GM23338 (cell line): ENCODE data around the gene FOXL1. TPM values are rescaled to one million over a fixed set of nuclear protein-coding genes. Genes with fewer than 3 reads are reported as not detected.

Experiments
- ATAC-seq: fragments of 200-7000 bp; cut with Tn5 transposase; 3 replicates; pipeline ENCODE4 v1.9.1; 2020
- DNase-seq: peaks from one replicate; pipeline ENCODE4 v3.0.0-alpha.2; 2015; ENCODE audit warnings: low spot score
- H2AFZ ChIP-seq: fragments of 200-600 bp; sonication (generic); 2 replicates; pipeline ENCODE4 v1.8.0; 2016; ENCODE audit warnings: antibody characterized with exemption, mild to moderate bottlenecking, moderate library complexity
- H3F3A ChIP-seq: fragments of 200-600 bp; sonication (generic); replicated peaks from 2 replicates; pipeline ENCODE4 v1.8.0; 2017; ENCODE audit warnings: antibody characterized with exemption, mixed run types, low read depth
- H3K27ac ChIP-seq: fragments of 200-600 bp; sonication (generic); 2 replicates; pipeline ENCODE4 v1.6.1; 2016; ENCODE audit warnings: low read depth
- H3K27me3 ChIP-seq: fragments of 200-600 bp; sonication (generic); 2 replicates; pipeline ENCODE4 v1.8.0; 2016; ENCODE audit warnings: mild to moderate bottlenecking, mixed run types, moderate library complexity; ENCODE audit not compliant: insufficient read depth
- H3K36me3 ChIP-seq: fragments of 200-600 bp; sonication (generic); 2 replicates; pipeline ENCODE4 v1.8.0; 2016; ENCODE audit warnings: mild to moderate bottlenecking; ENCODE audit not compliant: insufficient read depth
- H3K4me1 ChIP-seq: fragments of 200-600 bp; sonication (generic); 2 replicates; pipeline ENCODE4 v1.8.0; 2016; ENCODE audit warnings: mild to moderate bottlenecking, moderate library complexity; ENCODE audit not compliant: insufficient read depth
- H3K4me2 ChIP-seq: fragments of 200-600 bp; sonication (generic); 2 replicates; pipeline ENCODE4 v1.7.1; 2017; ENCODE audit warnings: mixed run types
- H3K4me3 ChIP-seq: fragments of 200-600 bp; sonication (generic); 2 replicates; pipeline ENCODE4 v1.6.1; 2016; ENCODE audit warnings: mixed run types
- H3K79me2 ChIP-seq: fragments of 200-600 bp; sonication (generic); replicated peaks from 2 replicates; pipeline ENCODE4 v1.8.0; 2017; ENCODE audit warnings: mild to moderate bottlenecking; ENCODE audit not compliant: insufficient read depth
- H3K9me2 ChIP-seq: fragments of 200-600 bp; sonication (generic); 2 replicates; pipeline ENCODE4 v1.8.0; 2017; ENCODE audit not compliant: insufficient read depth
- H4K20me1 ChIP-seq: fragments of 200-600 bp; sonication (generic); replicated peaks from 2 replicates; pipeline ENCODE4 v1.8.0; 2017; ENCODE audit warnings: mild to moderate bottlenecking; ENCODE audit not compliant: insufficient read depth
- H3K27ac Mint-ChIP-seq: 2 replicates; pipeline ENCODE4 v1.8.0; 2020; ENCODE audit warnings: inconsistent platforms, mild to moderate bottlenecking, moderate library complexity, mixed read lengths
- H3K27me3 Mint-ChIP-seq: 3 replicates; pipeline ENCODE4 v1.8.0; 2022; ENCODE audit warnings: low read depth, mild to moderate bottlenecking, moderate library complexity, mixed read lengths, inconsistent platforms; ENCODE audit not compliant: insufficient read depth, poor library complexity
- H3K36me3 Mint-ChIP-seq: 3 replicates; pipeline ENCODE4 v1.8.0; 2021; ENCODE audit warnings: low read depth, mild to moderate bottlenecking, inconsistent platforms, moderate library complexity, mixed read lengths
- H3K4me1 Mint-ChIP-seq: 3 replicates; pipeline ENCODE4 v1.8.0; 2020; ENCODE audit warnings: mild to moderate bottlenecking, inconsistent platforms, mixed read lengths
- H3K4me3 Mint-ChIP-seq: 3 replicates; pipeline ENCODE4 v1.8.0; 2021; ENCODE audit warnings: moderate library complexity, mild to moderate bottlenecking, inconsistent platforms, mixed read lengths
- H3K9me3 Mint-ChIP-seq: 3 replicates; pipeline ENCODE4 v1.8.0; 2020; ENCODE audit warnings: moderate library complexity, mild to moderate bottlenecking, inconsistent platforms, mixed read lengths
- CREB1 ChIP-seq: fragments of 250-450 bp; sonication (Bioruptor Pico); IDR thresholded peaks from 2 replicates; pipeline ENCODE4 v1.5.0; 2020; ENCODE audit warnings: low read depth, mild to moderate bottlenecking, moderate library complexity
- ETS1 ChIP-seq: IDR thresholded peaks from 2 replicates; pipeline ENCODE4 v1.6.1; 2016; ENCODE audit warnings: antibody characterized with exemption
- EZH2 ChIP-seq: fragments of 200-600 bp; sonication (generic); IDR thresholded peaks from one replicate; pipeline ENCODE4 v1.8.0; 2017; ENCODE audit warnings: antibody characterized with exemption, mild to moderate bottlenecking, low read depth; ENCODE audit not compliant: unreplicated experiment
- NANOG ChIP-seq: IDR thresholded peaks from 2 replicates; pipeline ENCODE4 v1.6.1; 2016; ENCODE audit warnings: antibody characterized with exemption, borderline replicate concordance
- POLR2AphosphoS5 ChIP-seq: IDR thresholded peaks from 2 replicates; pipeline ENCODE4 v1.6.1; 2016; ENCODE audit warnings: antibody characterized with exemption, low read depth
- ZNF114 ChIP-seq: fragments of 250-450 bp; sonication (Bioruptor Pico); IDR thresholded peaks from 2 replicates; pipeline ENCODE4 v1.5.0; 2020; ENCODE audit warnings: mild to moderate bottlenecking, moderate library complexity
- polyA plus RNA-seq: library from polyadenylated mRNA; unstranded; fragments of >200 nt; fragmentation: Nextera tagmentation; extraction: Ambion mirVana; gene quantifications from 2 replicates; pipeline ENCODE4 v1.2.1, GENCODE V29; 2016
- total RNA-seq: library from RNA; depleted of rRNA; stranded (reverse); fragments of >200 nt; shearing (Covaris generic); gene quantifications from 2 replicates; pipeline ENCODE4 v1.2.3, GENCODE V29; 2014
- TF ChIP-seq, protein P1 (sequence below): fragments of 250-450 bp; sonication (Bioruptor Pico); IDR thresholded peaks from 2 replicates; pipeline ENCODE4 v1.5.0; 2020; ENCODE audit warnings: mild to moderate bottlenecking, moderate library complexity

FOXL1 gene
- total and polyA plus RNA-seq, 2 experiments from 2014 or later = 0.31 TPM; not detected in 1

DNA sequence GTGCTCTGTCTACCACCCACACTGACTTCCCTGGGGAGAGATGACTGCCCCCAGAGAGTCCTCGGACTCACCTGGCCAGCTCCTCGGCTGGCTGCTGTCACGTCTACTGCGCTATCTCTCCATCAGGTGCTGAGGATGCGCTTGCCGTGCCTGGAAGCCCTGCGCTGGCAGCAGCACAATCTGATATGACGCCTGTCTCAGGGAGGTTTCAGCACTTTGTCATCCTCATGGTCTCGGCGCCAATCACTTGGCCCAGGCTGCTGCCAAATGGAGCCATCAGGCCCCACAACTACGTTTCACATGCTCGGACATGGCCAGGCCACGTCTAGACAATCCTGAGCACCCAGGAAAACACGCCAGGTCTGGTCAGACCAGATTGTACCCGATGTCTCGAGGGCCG lies 46.7 kb downstream of the FOXL1 start (continued):
- TF ChIP-seq, protein P1, sequence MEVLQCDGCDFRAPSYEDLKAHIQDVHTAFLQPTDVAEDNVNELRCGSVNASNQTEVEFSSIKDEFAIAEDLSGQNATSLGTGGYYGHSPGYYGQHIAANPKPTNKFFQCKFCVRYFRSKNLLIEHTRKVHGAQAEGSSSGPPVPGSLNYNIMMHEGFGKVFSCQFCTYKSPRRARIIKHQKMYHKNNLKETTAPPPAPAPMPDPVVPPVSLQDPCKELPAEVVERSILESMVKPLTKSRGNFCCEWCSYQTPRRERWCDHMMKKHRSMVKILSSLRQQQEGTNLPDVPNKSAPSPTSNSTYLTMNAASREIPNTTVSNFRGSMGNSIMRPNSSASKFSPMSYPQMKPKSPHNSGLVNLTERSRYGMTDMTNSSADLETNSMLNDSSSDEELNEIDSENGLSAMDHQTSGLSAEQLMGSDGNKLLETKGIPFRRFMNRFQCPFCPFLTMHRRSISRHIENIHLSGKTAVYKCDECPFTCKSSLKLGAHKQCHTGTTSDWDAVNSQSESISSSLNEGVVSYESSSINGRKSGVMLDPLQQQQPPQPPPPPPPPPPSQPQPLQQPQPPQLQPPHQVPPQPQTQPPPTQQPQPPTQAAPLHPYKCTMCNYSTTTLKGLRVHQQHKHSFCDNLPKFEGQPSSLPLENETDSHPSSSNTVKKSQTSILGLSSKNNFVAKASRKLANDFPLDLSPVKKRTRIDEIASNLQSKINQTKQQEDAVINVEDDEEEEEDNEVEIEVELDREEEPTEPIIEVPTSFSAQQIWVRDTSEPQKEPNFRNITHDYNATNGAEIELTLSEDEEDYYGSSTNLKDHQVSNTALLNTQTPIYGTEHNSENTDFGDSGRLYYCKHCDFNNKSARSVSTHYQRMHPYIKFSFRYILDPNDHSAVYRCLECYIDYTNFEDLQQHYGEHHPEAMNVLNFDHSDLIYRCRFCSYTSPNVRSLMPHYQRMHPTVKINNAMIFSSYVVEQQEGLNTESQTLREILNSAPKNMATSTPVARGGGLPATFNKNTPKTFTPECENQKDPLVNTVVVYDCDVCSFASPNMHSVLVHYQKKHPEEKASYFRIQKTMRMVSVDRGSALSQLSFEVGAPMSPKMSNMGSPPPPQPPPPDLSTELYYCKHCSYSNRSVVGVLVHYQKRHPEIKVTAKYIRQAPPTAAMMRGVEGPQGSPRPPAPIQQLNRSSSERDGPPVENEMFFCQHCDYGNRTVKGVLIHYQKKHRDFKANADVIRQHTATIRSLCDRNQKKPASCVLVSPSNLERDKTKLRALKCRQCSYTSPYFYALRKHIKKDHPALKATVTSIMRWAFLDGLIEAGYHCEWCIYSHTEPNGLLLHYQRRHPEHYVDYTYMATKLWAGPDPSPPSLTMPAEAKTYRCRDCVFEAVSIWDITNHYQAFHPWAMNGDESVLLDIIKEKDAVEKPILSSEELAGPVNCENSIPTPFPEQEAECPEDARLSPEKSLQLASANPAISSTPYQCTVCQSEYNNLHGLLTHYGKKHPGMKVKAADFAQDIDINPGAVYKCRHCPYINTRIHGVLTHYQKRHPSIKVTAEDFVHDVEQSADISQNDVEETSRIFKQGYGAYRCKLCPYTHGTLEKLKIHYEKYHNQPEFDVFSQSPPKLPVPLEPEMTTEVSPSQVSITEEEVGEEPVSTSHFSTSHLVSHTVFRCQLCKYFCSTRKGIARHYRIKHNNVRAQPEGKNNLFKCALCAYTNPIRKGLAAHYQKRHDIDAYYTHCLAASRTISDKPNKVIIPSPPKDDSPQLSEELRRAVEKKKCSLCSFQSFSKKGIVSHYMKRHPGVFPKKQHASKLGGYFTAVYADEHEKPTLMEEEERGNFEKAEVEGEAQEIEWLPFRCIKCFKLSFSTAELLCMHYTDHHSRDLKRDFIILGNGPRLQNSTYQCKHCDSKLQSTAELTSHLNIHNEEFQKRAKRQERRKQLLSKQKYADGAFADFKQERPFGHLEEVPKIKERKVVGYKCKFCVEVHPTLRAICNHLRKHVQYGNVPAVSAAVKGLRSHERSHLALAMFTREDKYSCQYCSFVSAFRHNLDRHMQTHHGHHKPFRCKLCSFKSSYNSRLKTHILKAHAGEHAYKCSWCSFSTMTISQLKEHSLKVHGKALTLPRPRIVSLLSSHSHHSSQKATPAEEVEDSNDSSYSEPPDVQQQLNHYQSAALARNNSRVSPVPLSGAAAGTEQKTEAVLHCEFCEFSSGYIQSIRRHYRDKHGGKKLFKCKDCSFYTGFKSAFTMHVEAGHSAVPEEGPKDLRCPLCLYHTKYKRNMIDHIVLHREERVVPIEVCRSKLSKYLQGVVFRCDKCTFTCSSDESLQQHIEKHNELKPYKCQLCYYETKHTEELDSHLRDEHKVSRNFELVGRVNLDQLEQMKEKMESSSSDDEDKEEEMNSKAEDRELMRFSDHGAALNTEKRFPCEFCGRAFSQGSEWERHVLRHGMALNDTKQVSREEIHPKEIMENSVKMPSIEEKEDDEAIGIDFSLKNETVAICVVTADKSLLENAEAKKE (CRISPR knock-in tag) = no peak
- no peak for TF ChIP-seq ZNF114 (CRISPR knock-in tag)
- TF ChIP-seq EZH2 = no peak
- no peak for TF ChIP-seq ETS1
- TF ChIP-seq CREB1 (CRISPR knock-in tag) = no peak
- no peak for TF ChIP-seq NANOG
- no peak for TF ChIP-seq POLR2AphosphoS5

GRCh38 chr16:86625821-86626220 lies 47.5 kb downstream of the FOXL1 start:
- DNase-seq (no peak), ATAC-seq (no peak)
- no peaks in the 10 kb centered on the region for H3K79me2 ChIP-seq
- no peak overlapping the region for H3K4me3 ChIP-seq
- H3K9me2 ChIP-seq = no peaks in the 10 kb centered on the region
- TF ChIP-seq CREB1 (CRISPR knock-in tag) = no peak
- no peak overlapping the region for H2AFZ ChIP-seq
- no peaks in the 10 kb centered on the region for H3K27me3 ChIP-seq
- no peaks in the 10 kb centered on the region for H3K4me1 ChIP-seq
- H3K4me2 ChIP-seq = no peak overlapping the region
- Mint-ChIP-seq H3K27me3 (peaks cover 8% of the 10 kb centered on the region), H3K27ac (no peak overlapping the region), H3K36me3 (no peaks in the 10 kb centered on the region; the same call in 2 of the 3 replicates), H3K4me3 (no peak overlapping the region), H3K9me3 (no peaks in the 10 kb centered on the region), H3K4me1 (no peaks in the 10 kb centered on the region)
- no peaks in the 10 kb centered on the region for H3K36me3 ChIP-seq
- H3K27ac ChIP-seq = no peak overlapping the region
- H4K20me1 ChIP-seq = no peaks in the 10 kb centered on the region
- no peaks in the 10 kb centered on the region for H3F3A ChIP-seq
